Mucosa of descending colon (tissue), 3 donors: ENCODE data around the gene CRYGA. TPM values are rescaled to one million over a fixed set of nuclear protein-coding genes. Genes with fewer than 3 reads are reported as not detected.
A peak's percentile ranks its signal among the peaks of the same experiment; 100 is the strongest.

Experiments used
- ATAC-seq: fragments of 200-7000 bp; cut with Tn5 transposase; one replicate; pipeline ENCODE4 v1.9.1; 2020; ENCODE audit warnings: mild to moderate bottlenecking, moderate library complexity
- DNase-seq, 3 donors: peaks; one replicate each; pipeline ENCODE4 v3.0.0-alpha.2; 2020
- H3K36me3 ChIP-seq: fragments of 200-600 bp; one replicate; pipeline ENCODE4 v1.8.0; 2021; ENCODE audit warnings: low read depth, mild to moderate bottlenecking
- H3K4me1 ChIP-seq: fragments of 200-600 bp; one replicate; pipeline ENCODE4 v1.8.0; 2021; ENCODE audit warnings: low read depth, mild to moderate bottlenecking
- H3K4me3 ChIP-seq: fragments of 200-600 bp; one replicate; pipeline ENCODE4 v1.8.0; 2021; ENCODE audit warnings: mild to moderate bottlenecking
- H3K9me3 ChIP-seq: fragments of 200-600 bp; one replicate; pipeline ENCODE4 v1.8.0; 2021; ENCODE audit warnings: mild to moderate bottlenecking
- CTCF ChIP-seq: fragments of 200-600 bp; IDR thresholded peaks from one replicate; pipeline ENCODE4 v1.8.0; 2022; ENCODE audit warnings: antibody characterized with exemption, mild to moderate bottlenecking
- intact Hi-C, 2 donors: fragments of 100-400 bp; cut with DNase I in 1 of 2; cut with micrococcal nuclease in 1 of 2; formaldehyde crosslinking; loops; one replicate each; pipeline versions ENCODE4 v1.11.0 to v1.11.1; 2022; cut with DNase I, micrococcal nuclease
- total RNA-seq, 3 donors: library from RNA; stranded (reverse); fragmentation: NEBNext Ultra II Directional in 2 of 3; extraction: Animal tissue kit (Norgen Biotek cat#: 25700) in 2 of 3; gene quantifications; one replicate each; pipeline versions ENCODE4 v1.2.1 to v1.2.4, GENCODE V29; 2021 to 2023
- donor health status: DM: no; HTN: no; CAD: no; lungs with moderate emphysema.
- donor health status: DM: no; HTN: no; CAD: no.
- donor health status: DM: no; HTN: yes; CAD: no.

The CRYGA gene
- total RNA-seq, 3 donors from 2014 or later = not detected

GRCh38 chr2:208195531-208195930, 32.1 kb upstream of the CRYGA start:
- no peak for TF ChIP-seq CTCF
- Histone ChIP-seq H3K9me3 (no peaks in the 10 kb centered on the region), H3K4me1 (no peaks in the 10 kb centered on the region), H3K4me3 (no peak overlapping the region), H3K36me3 (no peaks in the 10 kb centered on the region)
- intact Hi-C loops = no loop called here
- DNase-seq (no peak), ATAC-seq (no peak)

- TF ChIP-seq CTCF = no peak
- Histone ChIP-seq H3K4me1 (no peaks in the 10 kb centered on the region), H3K4me3 (no peak overlapping the region), H3K36me3 (no peaks in the 10 kb centered on the region), H3K9me3 (no peaks in the 10 kb centered on the region)
- DNase-seq (no peak), ATAC-seq (peak; percentile 19)
- intact Hi-C loops = no loop called here
Measured at GRCh38 chr2:208192611-208193236, 29.3 kb upstream of the CRYGA start.

GRCh38 chr2:208189810-208190503, 26.6 kb upstream of the CRYGA start, which contains the start of gene C2orf80:
TSS of gene C2orf80 (minus strand) at chr2:208190030. CDS start at chr2:208186986, 3,044 bp downstream.
- no peak for DNase-seq
- TF ChIP-seq CTCF = no peak
- intact Hi-C loops = no loop called here
- ATAC-seq = no peak
- no peaks in the 10 kb centered on the region for H3K4me1 ChIP-seq
- H3K4me3 ChIP-seq = no peak within 1 kb of the TSS
- no peaks in the 10 kb centered on the region for H3K36me3 ChIP-seq
- H3K9me3 ChIP-seq = no peaks in the 10 kb centered on the region

- intact Hi-C loops = no loop called here
- ATAC-seq (no peak), DNase-seq (no peak)
- H3K4me1 ChIP-seq = no peaks in the 10 kb centered on the region
- H3K36me3 ChIP-seq = no peaks in the 10 kb centered on the region
- TF ChIP-seq CTCF = no peak
- no peak overlapping the region for H3K4me3 ChIP-seq
- H3K9me3 ChIP-seq = no peaks in the 10 kb centered on the region
Measured at GRCh38 chr2:208189069-208189809, 25.9 kb upstream of the CRYGA start.

GRCh38 chr2:208186893-208187292, 23.5 kb upstream of the CRYGA start:
- ATAC-seq (no peak), DNase-seq (no peak)
- H3K36me3 ChIP-seq = no peaks in the 10 kb centered on the region
- no peak overlapping the region for H3K4me3 ChIP-seq
- intact Hi-C loops = no loop called here
- H3K9me3 ChIP-seq = no peaks in the 10 kb centered on the region
- H3K4me1 ChIP-seq = no peaks in the 10 kb centered on the region
- no peak for TF ChIP-seq CTCF
